Neutrophil (primary cell): Measurements from ENCODE around the gene HNRNPUL1.

Experiments
- H3K27ac ChIP-seq: fragments of 200-600 bp; sonication (generic); 2 replicates; pipeline ENCODE4 v1.5.1; 2016; ENCODE audit warnings: mild to moderate bottlenecking, moderate library complexity
- H3K27me3 ChIP-seq: fragments of 200-600 bp; sonication (generic); 2 replicates; pipeline ENCODE4 v1.6.0; 2016; ENCODE audit warnings: mild to moderate bottlenecking
- H3K36me3 ChIP-seq: fragments of 200-600 bp; sonication (generic); 2 replicates; pipeline ENCODE4 v1.5.1; 2017
- H3K4me1 ChIP-seq, 2 experiments: fragments of 200-600 bp in 1 of 2; sonication (generic) in 1 of 2; 1 replicate in 1 of 2; 2 replicates in 1 of 2; pipeline versions ENCODE4 v1.5.1 to v1.6.1; 2013 to 2016; ENCODE audit warnings: low read depth in 1 of 2, low read length in 1 of 2, mild to moderate bottlenecking in 1 of 2, moderate library complexity in 1 of 2; ENCODE audit not compliant: control insufficient read depth in 1 of 2, insufficient read depth in 1 of 2
- H3K4me3 ChIP-seq, 2 experiments: fragments of 200-600 bp in 1 of 2; sonication (generic) in 1 of 2; 1 replicate in 1 of 2; 2 replicates in 1 of 2; pipeline ENCODE4 v1.5.1; 2013 to 2016; ENCODE audit warnings: low read depth in 1 of 2, low read length in 1 of 2, mild to moderate bottlenecking in 1 of 2, moderate library complexity in 1 of 2
- H3K9me3 ChIP-seq: fragments of 200-600 bp; sonication (generic); 2 replicates; pipeline ENCODE4 v1.5.1; 2016
- TF ChIP-seq, protein P1 (sequence below): fragments of 200-600 bp; sonication (generic); IDR thresholded peaks from 2 replicates; pipeline ENCODE4 v1.5.1; 2016; ENCODE audit warnings: antibody characterized with exemption

Gene HNRNPUL1

DNA sequence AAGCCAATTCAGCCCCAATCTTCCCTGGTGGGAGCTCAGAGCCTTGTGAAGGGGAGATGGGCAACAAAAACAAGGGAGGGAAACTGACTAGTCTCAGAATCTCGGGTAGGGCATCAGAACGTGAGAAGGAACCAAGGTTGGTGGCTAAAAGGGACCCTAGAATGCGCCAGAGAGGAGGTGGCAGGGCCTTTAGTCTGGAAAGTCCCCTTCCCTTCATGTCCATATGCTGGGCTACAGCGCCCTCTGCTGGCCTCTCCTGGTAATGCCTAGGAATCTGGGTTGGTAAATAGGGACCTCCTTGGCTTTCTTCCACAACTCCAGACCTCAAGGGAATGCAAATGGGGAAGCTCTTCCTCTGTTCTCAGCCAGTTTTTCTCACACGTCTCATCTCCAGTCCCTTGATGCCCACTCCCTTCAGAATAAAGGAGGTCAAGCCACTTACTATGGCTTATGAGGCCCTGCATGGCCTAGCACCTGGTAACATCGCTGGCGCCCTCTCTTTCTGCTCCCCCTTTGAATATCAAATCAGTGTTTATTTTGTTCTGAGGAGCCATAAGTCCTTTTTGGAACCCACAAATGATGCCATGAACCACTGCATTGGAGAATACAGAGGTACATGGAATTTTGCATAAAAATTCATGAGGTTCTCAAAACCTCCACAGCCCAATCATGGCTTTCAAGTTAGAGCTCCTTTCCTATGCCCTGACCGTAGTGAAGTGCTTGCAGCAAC is 44.4 kb downstream of the HNRNPUL1 start:
- no peaks in the 10 kb centered on the region for H3K27me3 ChIP-seq
- peak overlapping the region; percentile 35 to 98 for H3K4me3 ChIP-seq
- H3K4me1 ChIP-seq: peaks cover 45 to 53% of the 10 kb centered on the region in 2 experiments
- H3K27ac ChIP-seq: peak overlapping the region; percentile 91
- TF ChIP-seq, protein P1, sequence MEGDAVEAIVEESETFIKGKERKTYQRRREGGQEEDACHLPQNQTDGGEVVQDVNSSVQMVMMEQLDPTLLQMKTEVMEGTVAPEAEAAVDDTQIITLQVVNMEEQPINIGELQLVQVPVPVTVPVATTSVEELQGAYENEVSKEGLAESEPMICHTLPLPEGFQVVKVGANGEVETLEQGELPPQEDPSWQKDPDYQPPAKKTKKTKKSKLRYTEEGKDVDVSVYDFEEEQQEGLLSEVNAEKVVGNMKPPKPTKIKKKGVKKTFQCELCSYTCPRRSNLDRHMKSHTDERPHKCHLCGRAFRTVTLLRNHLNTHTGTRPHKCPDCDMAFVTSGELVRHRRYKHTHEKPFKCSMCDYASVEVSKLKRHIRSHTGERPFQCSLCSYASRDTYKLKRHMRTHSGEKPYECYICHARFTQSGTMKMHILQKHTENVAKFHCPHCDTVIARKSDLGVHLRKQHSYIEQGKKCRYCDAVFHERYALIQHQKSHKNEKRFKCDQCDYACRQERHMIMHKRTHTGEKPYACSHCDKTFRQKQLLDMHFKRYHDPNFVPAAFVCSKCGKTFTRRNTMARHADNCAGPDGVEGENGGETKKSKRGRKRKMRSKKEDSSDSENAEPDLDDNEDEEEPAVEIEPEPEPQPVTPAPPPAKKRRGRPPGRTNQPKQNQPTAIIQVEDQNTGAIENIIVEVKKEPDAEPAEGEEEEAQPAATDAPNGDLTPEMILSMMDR: peak; percentile 94
- H3K36me3 ChIP-seq: peaks cover 48% of the 10 kb centered on the region
- no peaks in the 10 kb centered on the region for H3K9me3 ChIP-seq

DNA sequence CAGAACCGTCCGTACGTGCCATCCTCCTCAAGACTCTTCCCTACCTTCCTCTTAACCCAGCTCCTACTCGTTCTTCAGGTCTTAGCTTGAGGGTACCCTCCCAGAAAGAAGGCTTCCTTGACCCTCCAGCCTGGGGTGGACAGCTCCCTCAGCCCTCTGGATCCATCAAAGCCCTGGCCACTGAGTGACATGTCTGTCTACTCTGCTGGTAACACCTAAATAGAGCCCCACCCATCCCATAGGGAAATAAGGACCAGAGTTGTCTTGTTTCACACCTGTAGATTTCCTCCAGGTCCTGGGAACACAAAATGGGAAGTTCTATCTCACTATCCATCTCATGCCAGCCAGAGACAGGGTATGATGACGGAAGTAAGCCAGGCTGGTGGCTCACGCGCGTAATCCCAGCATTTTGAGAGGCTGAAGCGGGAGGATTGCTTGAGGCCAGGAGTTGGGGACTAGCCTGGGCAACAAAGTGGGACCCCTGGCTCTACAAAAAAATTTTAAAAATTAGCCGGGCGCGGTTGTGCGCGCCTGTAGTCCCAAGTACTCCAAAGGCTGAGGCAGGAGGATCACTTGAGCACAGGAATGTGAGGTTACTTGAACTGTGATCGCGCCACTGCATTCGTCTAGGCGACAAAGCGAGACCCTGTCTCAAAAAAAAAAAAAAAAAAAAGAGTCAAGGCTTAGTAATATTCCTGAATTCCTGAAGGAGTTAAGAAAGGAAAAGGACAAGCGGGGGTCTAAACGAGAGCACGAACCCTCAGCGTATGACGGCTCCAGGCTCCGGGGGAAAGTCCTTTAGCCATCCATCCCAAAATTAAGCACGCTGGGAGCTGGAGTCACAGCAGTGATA is 45.2 kb downstream of the HNRNPUL1 start:
- H3K9me3 ChIP-seq: no peaks in the 10 kb centered on the region
- H3K4me1 ChIP-seq: peaks cover 45 to 53% of the 10 kb centered on the region in 2 experiments
- TF ChIP-seq, protein P1: no peak
- H3K27ac ChIP-seq: peak overlapping the region; percentile 91
- H3K4me3 ChIP-seq: peak overlapping the region; percentile 93 to 98
- H3K36me3 ChIP-seq: peaks cover 46% of the 10 kb centered on the region
- H3K27me3 ChIP-seq: no peaks in the 10 kb centered on the region

DNA sequence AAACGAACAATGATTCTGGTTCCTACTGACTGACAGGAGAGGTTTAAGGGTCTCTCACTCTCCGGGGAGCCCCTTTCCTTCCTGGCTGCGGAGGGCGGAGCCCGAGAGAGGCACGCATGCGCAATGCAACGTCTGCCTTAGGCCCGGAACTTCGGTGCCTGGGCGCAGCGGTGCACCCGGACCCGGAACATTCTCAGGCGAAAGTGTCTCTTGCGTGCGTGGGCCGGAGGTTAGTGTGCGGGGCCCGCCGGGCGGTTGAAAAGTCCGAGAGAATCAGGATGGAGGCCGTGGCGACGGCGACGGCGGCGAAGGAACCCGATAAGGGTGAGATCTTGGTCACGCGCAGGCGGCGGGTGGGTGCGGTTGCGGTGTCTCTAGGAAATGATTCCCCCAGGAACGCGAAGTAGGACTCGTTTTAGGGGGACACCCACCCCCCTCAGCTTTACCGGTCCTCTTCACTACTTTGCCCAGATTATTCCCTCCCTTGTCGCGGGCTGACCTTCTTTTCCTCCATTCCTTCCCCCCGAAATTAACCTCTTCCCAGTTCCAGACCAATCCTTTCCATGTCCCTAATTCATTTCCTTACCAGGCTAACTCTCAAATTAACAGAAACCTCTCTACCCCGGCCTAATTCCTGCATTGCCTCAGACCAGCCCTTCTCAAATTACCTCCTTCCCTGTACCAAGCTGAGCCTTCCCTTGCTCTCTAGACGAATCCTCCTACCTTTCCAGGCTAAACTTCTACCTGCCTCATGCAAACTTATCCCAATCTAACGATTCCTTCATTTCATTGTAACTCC is 46.1 kb downstream of the HNRNPUL1 start, which contains the start of gene CCDC97:
Gene CCDC97, plus strand, starts transcription at position 140 of the 799 bp plus-strand sequence. Its CDS starts 139 bp downstream, at position 279.
- TF ChIP-seq, protein P1: peak; percentile 53
- Histone ChIP-seq H3K9me3 (no peaks in the 10 kb centered on the region), H3K27me3 (no peaks in the 10 kb centered on the region), H3K4me3 (peak within 1 kb of the TSS; percentile 93 to 98), H3K27ac (peak within 1 kb of the TSS; percentile 91), H3K36me3 (peaks cover 42% of the 10 kb centered on the region), H3K4me1 (peaks cover 45 to 53% of the 10 kb centered on the region in 2 experiments)

DNA sequence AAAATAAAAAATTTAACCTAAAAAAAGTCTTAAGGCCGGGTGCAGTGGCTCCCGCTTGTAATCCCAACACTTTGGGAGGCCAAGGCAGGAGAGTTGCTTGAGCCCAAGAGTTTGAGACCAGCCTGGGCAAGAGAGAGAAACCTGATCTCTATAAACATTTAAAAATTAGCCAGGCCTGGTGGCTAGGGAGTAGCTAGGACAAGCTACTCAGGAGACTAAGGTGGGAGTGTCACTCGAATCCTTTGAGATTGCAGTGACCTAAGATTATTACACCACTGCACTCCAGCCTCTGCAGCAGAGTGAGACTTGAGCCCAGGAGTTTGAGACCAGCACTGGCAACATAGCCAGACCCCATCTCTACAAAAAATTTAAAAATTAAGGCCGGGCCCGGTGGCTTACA is 46.9 kb downstream of the HNRNPUL1 start:
- TF ChIP-seq, protein P1: no peak
- Histone ChIP-seq H3K4me3 (peak overlapping the region; percentile 93 to 98), H3K27ac (peak overlapping the region; percentile 91), H3K4me1 (peaks cover 45 to 51% of the 10 kb centered on the region in 2 experiments), H3K36me3 (peaks cover 38% of the 10 kb centered on the region), H3K27me3 (no peaks in the 10 kb centered on the region), H3K9me3 (no peaks in the 10 kb centered on the region)

DNA sequence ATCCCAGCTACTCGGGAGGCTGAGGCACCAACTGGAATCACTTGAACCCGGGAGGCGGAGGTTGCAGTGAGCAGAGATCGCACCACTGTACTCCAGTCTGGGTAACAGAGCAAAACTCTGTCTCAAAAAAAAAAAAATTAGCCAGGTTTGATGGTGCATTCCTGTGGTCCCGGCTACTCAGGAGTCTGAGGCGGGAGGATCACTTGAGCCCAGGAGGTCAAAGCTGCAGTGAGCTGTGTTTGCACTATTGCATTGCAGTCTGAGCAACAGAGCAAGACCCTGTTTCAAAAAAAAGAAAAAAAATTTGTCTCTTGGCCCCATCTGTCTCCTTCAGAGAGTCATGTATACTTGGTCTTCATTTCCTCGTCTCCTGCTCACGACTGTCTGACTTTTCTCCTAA is 47.4 kb downstream of the HNRNPUL1 start:
- Histone ChIP-seq H3K27ac (no peak overlapping the region), H3K4me1 (peaks cover 40 to 46% of the 10 kb centered on the region in 2 experiments), H3K9me3 (no peaks in the 10 kb centered on the region), H3K36me3 (peaks cover 38% of the 10 kb centered on the region), H3K4me3 (no peak overlapping the region), H3K27me3 (no peaks in the 10 kb centered on the region)
- TF ChIP-seq, protein P1: no peak
